Rectal smooth muscle tissue (tissue), 1 donor: ENCODE data around the gene DPEP2.
A peak's percentile ranks its signal among the peaks of the same experiment; 100 is the strongest.
"Not testable (repeated sequence)": the region's sequence is repeated elsewhere in the genome, so short reads cannot be mapped to it uniquely, and the experiment has no call there.

Source experiments
- H3K27ac ChIP-seq: one replicate; pipeline ENCODE4 v1.7.0; 2013; ENCODE audit warnings: low read depth, low read length, inconsistent platforms
- H3K27me3 ChIP-seq: one replicate; pipeline ENCODE4 v1.7.0; 2013; ENCODE audit warnings: low read length; ENCODE audit not compliant: control insufficient read depth, insufficient read depth
- H3K36me3 ChIP-seq: one replicate; pipeline ENCODE4 v1.7.0; 2013; ENCODE audit warnings: low read length; ENCODE audit not compliant: control insufficient read depth, insufficient read depth
- H3K4me1 ChIP-seq: one replicate; pipeline ENCODE4 v1.7.0; 2013; ENCODE audit warnings: low read length; ENCODE audit not compliant: control insufficient read depth, insufficient read depth
- H3K4me3 ChIP-seq: one replicate; pipeline ENCODE4 v1.7.0; 2013; ENCODE audit warnings: low read length
- H3K9ac ChIP-seq: one replicate; pipeline ENCODE4 v1.7.0; 2013; ENCODE audit warnings: low read length

DPEP2 gene, protein sequence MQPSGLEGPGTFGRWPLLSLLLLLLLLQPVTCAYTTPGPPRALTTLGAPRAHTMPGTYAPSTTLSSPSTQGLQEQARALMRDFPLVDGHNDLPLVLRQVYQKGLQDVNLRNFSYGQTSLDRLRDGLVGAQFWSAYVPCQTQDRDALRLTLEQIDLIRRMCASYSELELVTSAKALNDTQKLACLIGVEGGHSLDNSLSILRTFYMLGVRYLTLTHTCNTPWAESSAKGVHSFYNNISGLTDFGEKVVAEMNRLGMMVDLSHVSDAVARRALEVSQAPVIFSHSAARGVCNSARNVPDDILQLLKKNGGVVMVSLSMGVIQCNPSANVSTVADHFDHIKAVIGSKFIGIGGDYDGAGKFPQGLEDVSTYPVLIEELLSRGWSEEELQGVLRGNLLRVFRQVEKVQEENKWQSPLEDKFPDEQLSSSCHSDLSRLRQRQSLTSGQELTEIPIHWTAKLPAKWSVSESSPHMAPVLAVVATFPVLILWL

DNA sequence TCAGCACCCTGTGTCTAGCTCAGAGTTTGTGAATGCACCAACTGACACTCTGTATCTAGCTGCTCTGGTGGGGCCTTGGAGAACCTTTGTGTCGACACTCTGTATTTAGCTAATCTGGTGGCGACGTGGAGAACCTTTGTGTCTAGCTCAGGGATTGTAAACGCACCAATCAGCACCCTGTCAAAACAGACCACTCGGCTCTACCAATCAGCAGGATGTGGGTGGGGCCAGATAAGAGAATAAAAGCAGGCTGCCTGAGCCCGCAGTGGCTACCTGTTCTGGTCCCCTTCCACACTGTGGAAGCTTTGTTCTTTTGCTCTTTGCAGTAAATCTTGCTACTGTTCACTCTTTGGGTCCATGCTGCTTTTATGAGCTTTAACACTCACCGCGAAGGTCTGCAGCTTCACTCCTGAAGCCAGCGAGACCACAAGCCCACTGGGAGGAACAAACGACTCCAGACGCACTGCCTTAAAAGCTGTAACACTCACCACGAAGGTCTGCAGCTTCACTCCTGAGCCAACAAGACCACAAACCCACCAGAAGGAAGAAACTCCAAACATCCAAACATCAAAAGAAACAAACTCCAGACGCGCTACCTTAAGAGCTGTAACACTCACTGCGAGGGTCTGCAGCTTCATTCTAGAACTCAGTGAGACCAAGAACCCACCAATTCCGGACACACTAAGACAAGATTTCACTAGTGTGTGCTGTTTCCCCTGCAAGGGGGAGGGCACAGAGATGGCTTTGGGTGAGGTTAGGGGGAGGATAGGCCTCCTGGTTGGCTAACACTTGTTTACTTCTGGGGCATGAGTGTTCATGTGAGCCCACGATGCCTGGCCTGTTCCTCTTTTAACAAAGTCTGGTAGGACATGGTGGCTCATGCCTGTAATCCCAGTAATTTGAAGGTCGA lies at the start of gene DPEP2:
Gene DPEP2, minus strand, starts transcription at position 706 of the 910 bp plus-strand sequence. CDS start 6,272 bp downstream, outside the sequence.
- H3K27ac ChIP-seq, H3K9ac ChIP-seq, H3K4me1 ChIP-seq, H3K27me3 ChIP-seq, H3K36me3 ChIP-seq: not testable (repeated sequence)
- peak within 1 kb of the TSS; percentile 36 for H3K4me3 ChIP-seq

DNA sequence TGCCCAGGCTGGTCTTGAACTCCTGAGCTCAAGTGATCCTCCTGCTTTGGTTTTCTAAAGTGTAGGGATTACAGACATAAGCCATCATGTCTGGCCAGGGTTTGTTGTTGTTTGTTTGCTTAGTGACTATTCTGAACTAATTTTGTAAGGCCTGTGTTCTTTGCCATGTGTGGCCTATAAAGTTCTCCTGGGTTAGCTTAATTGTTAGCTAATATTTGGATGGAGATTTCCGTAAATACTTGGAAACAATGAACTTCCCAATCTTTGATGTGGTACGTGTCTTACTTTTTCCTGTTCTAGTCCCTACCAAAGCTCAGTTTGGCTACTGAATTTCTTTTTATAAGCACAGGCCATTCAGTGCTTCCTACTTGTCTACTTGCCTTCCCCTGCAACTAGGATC lies 48.7 kb upstream of the DPEP2 start:
- Histone ChIP-seq H3K36me3 (peaks cover 5% of the 10 kb centered on the region), H3K27ac (no peak overlapping the region), H3K4me3 (no peak overlapping the region), H3K9ac (no peak overlapping the region), H3K4me1 (no peaks in the 10 kb centered on the region), H3K27me3 (no peaks in the 10 kb centered on the region)

DNA sequence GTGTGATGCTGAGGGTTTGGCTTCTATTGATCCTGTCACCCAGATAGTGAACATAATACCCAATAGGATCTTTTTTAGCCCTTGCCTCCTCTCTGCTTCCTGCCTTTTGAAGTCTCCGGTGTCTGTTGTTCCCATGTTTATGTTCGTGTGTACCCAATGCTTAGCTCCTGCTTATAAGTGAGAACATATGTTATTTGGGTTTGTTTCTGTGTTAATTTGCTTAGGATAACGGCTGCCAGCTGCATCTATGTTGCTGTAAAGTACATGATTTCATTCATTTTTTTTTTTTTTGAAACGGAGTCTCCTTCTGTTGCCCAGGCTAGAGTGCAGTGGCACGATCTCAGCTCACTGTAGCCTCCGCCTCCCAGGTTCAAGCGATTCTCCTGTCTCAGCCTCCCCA lies 46.8 kb upstream of the DPEP2 start:
- Histone ChIP-seq H3K27ac (no peak overlapping the region), H3K36me3 (peaks cover 5% of the 10 kb centered on the region), H3K27me3 (no peaks in the 10 kb centered on the region), H3K4me1 (no peaks in the 10 kb centered on the region), H3K4me3 (no peak overlapping the region), H3K9ac (no peak overlapping the region)

DNA sequence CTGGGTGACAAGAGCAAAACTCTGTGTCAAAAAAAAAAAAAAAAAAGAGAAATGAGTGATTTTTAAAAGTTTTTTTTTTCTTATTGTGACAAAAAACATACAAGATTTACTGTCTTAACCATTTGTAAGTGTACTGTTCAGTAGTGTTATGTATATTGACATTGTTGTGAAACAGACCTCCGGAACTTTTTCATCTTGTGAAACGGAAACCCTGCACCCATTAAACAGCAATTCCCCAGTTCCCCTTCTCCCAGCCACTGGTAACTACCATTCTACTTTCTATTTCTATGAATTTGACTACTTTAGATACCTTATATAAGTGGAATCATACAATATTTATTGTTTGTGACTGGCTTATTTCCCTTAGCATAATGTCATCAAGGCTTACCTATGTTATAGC lies 42.5 kb upstream of the DPEP2 start:
- Histone ChIP-seq H3K27ac (no peak overlapping the region), H3K4me1 (no peaks in the 10 kb centered on the region), H3K27me3 (no peaks in the 10 kb centered on the region), H3K4me3 (no peak overlapping the region), H3K36me3 (no peaks in the 10 kb centered on the region), H3K9ac (no peak overlapping the region)

DNA sequence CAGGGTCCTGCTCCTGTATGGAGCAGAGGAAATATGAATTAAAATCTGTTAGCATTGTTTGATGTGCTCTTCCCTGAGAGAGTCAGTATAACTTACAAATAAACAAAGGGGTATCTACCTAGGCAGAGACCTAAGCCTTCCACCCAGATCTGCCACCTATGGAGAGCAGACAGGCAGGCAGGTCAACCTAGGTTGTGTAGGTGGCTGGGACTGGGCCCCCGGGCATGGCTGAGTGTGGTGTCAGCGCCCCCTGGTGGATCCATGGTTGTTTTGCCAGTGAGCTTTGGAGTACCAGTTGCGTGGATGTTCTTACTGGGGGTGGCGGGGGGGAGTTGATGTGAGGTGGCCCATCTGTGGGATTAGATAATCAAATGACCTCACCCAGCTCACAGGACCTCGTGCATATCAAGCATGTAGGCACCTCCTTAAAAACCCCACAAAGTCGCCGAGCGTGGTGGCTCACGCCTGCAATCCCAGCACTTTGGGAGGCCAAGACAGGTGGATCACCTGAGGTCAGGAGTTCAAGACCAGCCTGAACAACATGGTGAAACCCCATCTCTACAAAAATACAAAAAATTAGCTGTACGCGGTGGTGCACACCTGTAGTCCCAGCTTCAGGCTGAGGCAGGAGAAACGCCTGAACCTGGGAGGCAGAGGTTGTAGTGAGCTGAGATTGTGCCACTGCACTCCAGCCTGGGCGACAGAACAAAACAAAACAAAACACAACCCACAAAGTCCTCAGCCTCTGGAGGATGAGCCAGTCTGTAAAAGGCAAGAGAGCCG lies 41.4 kb upstream of the DPEP2 start:
- H3K4me1 ChIP-seq = no peaks in the 10 kb centered on the region
- H3K36me3 ChIP-seq = no peaks in the 10 kb centered on the region
- no peak overlapping the region for H3K4me3 ChIP-seq
- H3K27ac ChIP-seq = no peak overlapping the region
- no peak overlapping the region for H3K9ac ChIP-seq
- H3K27me3 ChIP-seq = no peaks in the 10 kb centered on the region

DNA sequence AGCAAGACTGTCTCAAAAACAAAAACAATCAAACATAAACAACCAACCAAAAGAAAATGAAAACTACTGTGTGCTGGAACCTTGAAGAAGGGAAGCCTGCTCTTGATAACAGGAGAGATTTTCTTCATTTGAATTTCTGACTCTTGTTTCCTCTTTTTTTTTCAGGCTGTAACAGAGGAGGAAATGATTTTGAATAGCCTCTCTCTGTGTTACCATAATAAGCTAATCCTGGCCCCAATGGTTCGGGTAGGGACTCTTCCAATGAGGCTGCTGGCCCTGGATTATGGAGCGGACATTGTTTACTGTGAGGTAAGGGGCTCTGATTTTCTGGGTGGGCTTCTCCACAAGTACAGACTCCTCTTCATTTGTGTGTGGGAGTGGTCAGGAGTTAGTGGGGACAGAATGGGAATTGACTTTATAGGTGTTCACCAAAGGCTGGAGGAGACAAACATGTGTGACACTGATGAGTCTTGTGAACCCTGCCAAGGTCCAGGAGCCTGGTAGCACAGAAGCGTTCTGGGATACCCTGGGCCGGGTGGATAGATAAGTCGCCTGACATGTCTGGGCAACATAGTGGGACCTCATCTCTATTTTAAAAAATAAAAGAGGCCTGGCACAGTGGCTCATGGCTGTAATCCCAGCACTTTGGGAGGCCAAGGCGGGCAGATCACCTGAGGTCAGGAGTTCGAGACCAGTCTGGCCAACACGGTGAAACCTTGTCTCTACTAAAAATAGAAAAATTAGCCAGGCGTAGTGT lies 38.7 kb upstream of the DPEP2 start:
- no peaks in the 10 kb centered on the region for H3K27me3 ChIP-seq
- H3K4me3 ChIP-seq = no peak overlapping the region
- no peak overlapping the region for H3K27ac ChIP-seq
- no peaks in the 10 kb centered on the region for H3K36me3 ChIP-seq
- H3K4me1 ChIP-seq = no peaks in the 10 kb centered on the region
- H3K9ac ChIP-seq = no peak overlapping the region

DNA sequence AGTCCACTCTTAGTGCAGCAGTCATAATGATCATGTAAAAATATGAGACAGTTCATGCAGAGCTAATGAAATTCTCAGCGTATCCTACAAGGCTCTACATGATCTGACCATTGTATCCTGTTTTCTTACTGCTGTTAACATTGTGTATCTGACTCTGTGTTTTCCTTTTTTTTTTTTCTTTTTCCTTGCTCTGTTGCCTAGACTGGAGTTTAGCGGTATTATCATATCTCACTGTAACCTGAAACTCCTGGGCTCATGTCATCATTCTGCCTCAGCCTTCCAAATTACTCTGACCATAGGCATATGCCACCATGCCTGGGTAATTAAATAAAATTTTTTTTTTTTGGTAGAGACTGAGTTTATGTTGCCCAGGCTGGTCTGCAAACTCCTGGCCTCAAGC lies 35.9 kb upstream of the DPEP2 start:
- Histone ChIP-seq H3K36me3 (no peaks in the 10 kb centered on the region), H3K27ac (no peak overlapping the region), H3K9ac (no peak overlapping the region), H3K4me3 (no peak overlapping the region), H3K4me1 (no peaks in the 10 kb centered on the region), H3K27me3 (no peaks in the 10 kb centered on the region)

DNA sequence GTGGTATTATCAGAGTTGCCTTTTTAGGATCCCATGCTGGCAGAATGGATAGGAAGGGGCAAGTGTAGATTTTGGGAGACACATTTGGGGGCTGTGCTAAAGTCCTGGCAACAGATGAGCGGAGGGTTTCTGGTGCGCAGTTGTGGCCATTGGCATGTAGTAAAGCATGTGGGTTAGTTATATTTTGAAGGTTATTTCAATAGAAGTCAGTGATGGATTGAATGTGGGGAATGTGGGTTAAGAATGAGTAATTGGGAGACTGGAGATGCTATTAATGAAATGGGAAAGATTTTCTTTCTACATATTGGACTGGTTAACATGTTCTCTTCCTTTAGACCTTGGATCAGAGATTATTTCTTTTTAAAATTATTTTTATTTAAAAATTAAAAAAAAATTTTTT lies 33.8 kb upstream of the DPEP2 start:
- no peaks in the 10 kb centered on the region for H3K27me3 ChIP-seq
- no peak overlapping the region for H3K27ac ChIP-seq
- no peaks in the 10 kb centered on the region for H3K4me1 ChIP-seq
- H3K4me3 ChIP-seq = no peak overlapping the region
- no peaks in the 10 kb centered on the region for H3K36me3 ChIP-seq
- no peak overlapping the region for H3K9ac ChIP-seq

DNA sequence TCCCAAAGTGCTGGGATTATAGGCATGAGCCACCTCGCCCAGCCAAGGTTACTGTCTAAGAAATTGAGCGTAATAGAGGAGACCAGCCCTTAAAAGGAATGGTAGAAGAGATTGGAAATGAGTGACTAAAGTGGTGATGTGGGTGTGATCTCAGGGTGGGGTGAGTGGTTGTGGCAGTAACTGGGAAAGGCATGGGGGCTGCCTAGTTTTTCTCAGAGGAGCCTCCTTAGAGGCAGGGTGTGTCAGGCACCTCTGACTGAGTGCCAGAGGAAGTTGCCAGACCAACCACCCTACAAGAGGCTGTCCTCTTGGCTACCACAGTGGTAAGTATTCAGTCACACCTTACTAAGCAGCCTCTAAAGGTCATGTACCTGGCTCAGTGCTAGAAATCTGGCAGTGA lies 32.7 kb upstream of the DPEP2 start:
- Histone ChIP-seq H3K27me3 (no peaks in the 10 kb centered on the region), H3K4me3 (no peak overlapping the region), H3K27ac (no peak overlapping the region), H3K9ac (no peak overlapping the region), H3K36me3 (no peaks in the 10 kb centered on the region), H3K4me1 (no peaks in the 10 kb centered on the region)

DNA sequence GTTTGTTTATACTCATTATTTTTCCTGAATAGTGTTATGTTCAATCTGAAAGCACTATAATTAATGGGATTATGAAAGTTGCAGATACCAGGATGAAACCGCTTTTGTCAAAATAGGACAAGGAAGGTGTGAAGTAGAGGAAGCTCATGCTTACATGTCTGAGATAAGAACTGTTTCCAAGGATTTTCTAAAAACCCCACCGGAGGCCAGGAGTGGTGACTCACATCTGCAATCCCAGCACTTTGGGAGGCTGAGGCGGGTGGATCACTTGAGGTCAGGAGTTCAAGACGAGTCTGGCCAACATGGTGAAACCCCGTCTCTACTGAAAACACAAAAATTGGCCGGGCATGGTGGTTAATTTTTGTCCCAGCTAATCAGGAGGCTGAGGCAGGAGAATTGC lies 30.8 kb upstream of the DPEP2 start:
- not testable (repeated sequence) for H3K27ac ChIP-seq, H3K4me1 ChIP-seq, H3K36me3 ChIP-seq, H3K9ac ChIP-seq, H3K4me3 ChIP-seq, H3K27me3 ChIP-seq

DNA sequence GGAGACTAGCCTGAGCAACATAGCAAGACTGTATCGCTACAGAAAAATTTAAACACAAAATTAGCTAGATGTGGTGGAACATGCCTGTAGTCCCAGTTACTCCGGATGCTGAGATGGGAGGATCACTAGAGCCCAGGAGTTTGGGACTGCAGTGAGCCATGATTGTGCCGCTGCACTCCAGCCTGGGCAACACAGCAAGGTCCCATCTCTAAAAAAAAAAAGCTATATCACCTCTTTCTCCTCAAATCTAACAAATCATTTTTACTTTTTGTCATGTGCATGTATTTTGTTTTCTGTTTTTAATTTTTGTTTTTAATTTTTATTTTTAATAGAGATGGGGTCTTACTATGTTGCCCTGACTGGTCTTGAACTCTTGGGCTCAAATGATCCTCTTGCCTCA lies 29.7 kb upstream of the DPEP2 start:
- Histone ChIP-seq H3K4me3 (no peak overlapping the region), H3K4me1 (no peaks in the 10 kb centered on the region), H3K9ac (no peak overlapping the region), H3K27me3 (no peaks in the 10 kb centered on the region), H3K27ac (no peak overlapping the region), H3K36me3 (no peaks in the 10 kb centered on the region)
